Gastrocnemius medialis (tissue), 4 donors: ENCODE data around the gene PLXNB3. TPM values are rescaled to one million over a fixed set of nuclear protein-coding genes. Genes with fewer than 3 reads are reported as not detected.

Experiments used
- ATAC-seq, 2 donors: fragments of 150-250 bp; one replicate each; pipeline ENCODE4 v1.9.1; 2016
- DNase-seq, 2 donors: peaks; one replicate each; pipeline ENCODE4 v3.0.0-alpha.2; 2019
- H3K27ac ChIP-seq, 4 donors: fragments of 200-600 bp; sonication (generic); 1 replicate in 1 of 4; 2 replicates in 3 of 4; pipeline ENCODE4 v1.5.1; 2016 to 2018; ENCODE audit warnings: mild to moderate bottlenecking in 2 of 4, moderate library complexity in 1 of 4
- H3K27me3 ChIP-seq, 3 donors: fragments of 200-600 bp; sonication (generic) in 2 of 3; 1 replicate in 1 of 3; 2 replicates in 2 of 3; pipeline versions ENCODE4 v1.5.1 to v1.6.0; 2016 to 2019; ENCODE audit warnings: mild to moderate bottlenecking in 1 of 3, moderate library complexity in 1 of 3
- H3K36me3 ChIP-seq, 2 donors: fragments of 200-600 bp; sonication (generic) in 1 of 2; one replicate each; pipeline ENCODE4 v1.5.1; 2017 to 2018
- H3K4me1 ChIP-seq, 2 donors: fragments of 200-600 bp; sonication (generic) in 1 of 2; one replicate each; pipeline ENCODE4 v1.5.1; 2016 to 2017; ENCODE audit warnings: mild to moderate bottlenecking in 2 of 2
- H3K4me3 ChIP-seq, 4 donors: fragments of 200-600 bp; sonication (generic) in 3 of 4; 1 replicate in 1 of 4; 2 replicates in 3 of 4; pipeline ENCODE4 v1.5.1; 2016 to 2019; ENCODE audit warnings: mild to moderate bottlenecking in 2 of 4
- H3K9me3 ChIP-seq, 3 donors: fragments of 200-600 bp; sonication (generic) in 2 of 3; 1 replicate in 1 of 3; 2 replicates in 2 of 3; pipeline ENCODE4 v1.5.1; 2016 to 2019
- POLR2A ChIP-seq, 2 donors: fragments of 450-650 bp; IDR thresholded peaks; one replicate each; pipeline ENCODE4 v1.6.1; 2017; ENCODE audit warnings: antibody characterized with exemption in 2 of 2, mild to moderate bottlenecking in 2 of 2, moderate library complexity in 2 of 2
- in situ Hi-C, 4 donors: fragments of 200-750 bp; cut with MboI; loops; one replicate each; pipeline versions ENCODE4 v1.15.0 to v1.8.0; 2017; ENCODE audit warnings: low sequenced_read_pairs in 4 of 4
- intact Hi-C: fragments of 100-400 bp; cut with DNase I; formaldehyde crosslinking; loops from one replicate; pipeline ENCODE4 v1.15.1; 2023; ENCODE audit warnings: low total_unique reads
- total RNA-seq, 4 donors: library from RNA; depleted of rRNA; stranded (reverse); fragments of >200 nt; gene quantifications; one replicate each; pipeline versions ENCODE4 v1.1.0 to v1.2.3, GENCODE V29; 2016
- TF ChIP-seq, protein P1 (sequence below), 5 experiments: fragments of 450-650 bp in 3 of 5; fragments of 200-600 bp in 2 of 5; sonication (generic) in 2 of 5; IDR thresholded peaks in 4 of 5; conservative IDR thresholded peaks in 1 of 5; 1 replicate in 4 of 5; 2 replicates in 1 of 5; pipeline ENCODE4 v1.5.1; 2016 to 2019; ENCODE audit warnings: antibody characterized with exemption in 5 of 5, mild to moderate bottlenecking in 3 of 5, moderate library complexity in 3 of 5

The PLXNB3 gene
- total RNA-seq, 4 donors from 2014 or later = 0.10 to 1.1 (median 0.13) TPM

DNA sequence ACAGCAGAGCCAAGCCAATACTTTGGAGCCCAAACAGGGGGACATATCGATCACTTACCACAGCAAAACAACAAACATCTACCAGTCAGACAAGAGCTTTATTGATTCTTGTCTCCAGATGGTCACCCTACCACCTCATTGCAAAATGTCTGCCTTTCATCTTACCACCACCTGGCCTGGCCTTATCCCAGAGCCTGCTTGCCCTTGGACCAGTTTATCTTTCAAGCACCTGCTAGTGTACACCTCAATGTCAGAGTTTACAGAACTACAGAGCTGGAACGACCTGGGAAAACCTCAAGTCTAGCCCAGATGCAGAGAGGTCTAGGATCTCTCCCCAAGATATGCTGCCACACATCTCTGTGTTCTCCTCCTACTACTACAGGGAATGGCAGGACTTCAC lies 44.3 kb upstream of the PLXNB3 start:
- in situ Hi-C loops (no loop called here), intact Hi-C loops (loop anchor here (5.0 kb wide), 1 partner anchor 32 kb away; the partner anchor contains the start of gene SLC6A8)
- H3K9me3 ChIP-seq = no peaks in the 10 kb centered on the region
- TF ChIP-seq, protein P1, sequence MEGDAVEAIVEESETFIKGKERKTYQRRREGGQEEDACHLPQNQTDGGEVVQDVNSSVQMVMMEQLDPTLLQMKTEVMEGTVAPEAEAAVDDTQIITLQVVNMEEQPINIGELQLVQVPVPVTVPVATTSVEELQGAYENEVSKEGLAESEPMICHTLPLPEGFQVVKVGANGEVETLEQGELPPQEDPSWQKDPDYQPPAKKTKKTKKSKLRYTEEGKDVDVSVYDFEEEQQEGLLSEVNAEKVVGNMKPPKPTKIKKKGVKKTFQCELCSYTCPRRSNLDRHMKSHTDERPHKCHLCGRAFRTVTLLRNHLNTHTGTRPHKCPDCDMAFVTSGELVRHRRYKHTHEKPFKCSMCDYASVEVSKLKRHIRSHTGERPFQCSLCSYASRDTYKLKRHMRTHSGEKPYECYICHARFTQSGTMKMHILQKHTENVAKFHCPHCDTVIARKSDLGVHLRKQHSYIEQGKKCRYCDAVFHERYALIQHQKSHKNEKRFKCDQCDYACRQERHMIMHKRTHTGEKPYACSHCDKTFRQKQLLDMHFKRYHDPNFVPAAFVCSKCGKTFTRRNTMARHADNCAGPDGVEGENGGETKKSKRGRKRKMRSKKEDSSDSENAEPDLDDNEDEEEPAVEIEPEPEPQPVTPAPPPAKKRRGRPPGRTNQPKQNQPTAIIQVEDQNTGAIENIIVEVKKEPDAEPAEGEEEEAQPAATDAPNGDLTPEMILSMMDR (IDR thresholded peaks at IDR 0.05 in 4 of 5, conservative IDR thresholded peaks at IDR 0.05 in 1 of 5) = no peak
- TF ChIP-seq POLR2A (IDR thresholded peaks at IDR 0.05) = no peak
- ATAC-seq = no peak
- H3K4me3 ChIP-seq = no peak overlapping the region
- H3K27ac ChIP-seq = no peak overlapping the region
- no peak for DNase-seq
- peaks cover 7 to 11% of the 10 kb centered on the region in 2 donors for H3K4me1 ChIP-seq
- H3K36me3 ChIP-seq = peaks cover 0 to 28% of the 10 kb centered on the region in 2 donors
- no peaks in the 10 kb centered on the region for H3K27me3 ChIP-seq

DNA sequence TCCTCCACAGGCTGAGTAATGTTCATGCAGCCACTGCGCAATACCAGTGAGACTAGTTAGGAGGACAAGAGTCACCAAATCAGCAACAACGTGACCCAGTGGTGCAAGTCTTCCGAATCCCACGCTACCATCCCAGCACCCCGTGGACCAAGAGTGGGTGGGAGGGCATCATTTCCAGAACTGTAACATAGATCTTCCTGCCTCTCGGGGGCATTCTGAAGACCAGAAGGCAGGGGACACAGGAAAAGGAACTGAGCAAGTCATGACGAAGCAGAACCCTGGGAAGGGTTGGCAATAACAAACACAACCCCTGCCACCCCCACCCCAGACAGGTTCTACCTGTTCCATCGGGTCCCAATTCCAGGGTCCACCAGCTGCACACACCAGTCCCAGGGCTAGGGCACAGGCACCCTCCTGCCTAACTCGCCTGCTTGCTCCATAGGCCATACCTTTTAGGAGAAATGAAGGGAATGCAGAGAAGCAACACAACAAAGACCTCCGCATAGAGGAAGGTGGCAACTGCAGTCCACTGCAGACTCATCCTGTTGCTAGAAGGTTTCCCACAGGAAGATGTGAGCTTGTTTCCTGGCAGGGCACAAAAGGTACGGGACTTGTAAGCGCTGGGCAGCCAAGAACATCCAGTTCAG lies 41.2 kb upstream of the PLXNB3 start:
- in situ Hi-C loops = no loop called here
- Histone ChIP-seq H3K4me3 (peak overlapping the region; percentile 66 to 75 (median 66)), H3K27ac (peak overlapping the region; percentile 89 to 95 (median 92)), H3K36me3 (peaks cover 0 to 21% of the 10 kb centered on the region in 2 donors), H3K4me1 (peaks cover 30 to 39% of the 10 kb centered on the region in 2 donors), H3K27me3 (no peaks in the 10 kb centered on the region), H3K9me3 (no peaks in the 10 kb centered on the region)
- no peak for DNase-seq
- intact Hi-C loops = loop anchor here (5.0 kb wide), 1 partner anchor 36 kb away; the partner anchor contains the start of gene SLC6A8
- no peak for ATAC-seq
- TF ChIP-seq, protein P1 (IDR thresholded peaks at IDR 0.05 in 4 of 5, conservative IDR thresholded peaks at IDR 0.05 in 1 of 5) = no peak
- no peak for TF ChIP-seq POLR2A (IDR thresholded peaks at IDR 0.05)

DNA sequence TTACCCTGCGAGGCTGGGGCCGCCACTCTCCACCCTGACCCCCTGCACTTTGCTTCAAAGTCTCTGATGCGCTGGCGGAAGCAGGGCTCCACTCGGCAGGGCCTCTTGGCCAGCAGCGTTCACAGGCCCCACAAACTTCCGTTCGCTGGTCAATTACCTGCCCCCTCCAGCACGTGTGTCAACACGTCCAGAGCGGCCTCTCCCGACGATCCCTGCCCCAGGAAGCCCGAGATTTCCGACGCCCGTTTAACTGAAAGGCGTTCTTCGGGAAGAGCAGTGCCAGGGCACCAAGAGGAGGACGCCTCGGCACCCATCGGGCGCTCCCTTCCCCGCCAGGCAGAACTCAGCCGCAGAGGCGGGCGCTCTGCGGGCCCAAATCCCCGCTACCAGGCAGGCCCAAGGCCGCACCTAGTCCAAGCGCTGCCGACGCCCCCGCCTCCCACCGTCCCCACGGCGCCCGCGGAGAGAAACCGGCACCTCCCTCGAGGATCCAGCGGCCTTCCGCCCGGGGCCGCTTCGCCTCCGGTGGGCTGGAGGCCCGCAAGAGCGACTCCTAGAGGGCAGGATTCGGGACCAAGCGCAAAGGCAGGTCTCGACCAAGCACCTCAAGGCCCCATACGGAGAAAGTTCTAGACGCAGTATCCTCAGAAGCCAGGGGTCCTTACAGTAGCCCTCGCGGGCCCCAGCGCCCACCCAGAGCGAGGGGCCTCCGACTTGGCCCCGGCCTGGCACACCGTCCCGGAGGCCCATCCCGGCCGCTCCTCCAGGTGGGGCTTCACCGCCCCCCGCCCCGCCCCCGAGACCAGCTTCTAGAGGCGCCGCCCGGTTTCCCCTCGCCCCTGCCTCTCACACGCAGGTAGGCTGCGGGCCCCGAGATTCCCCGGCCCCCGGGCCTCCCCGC lies 40.4 kb upstream of the PLXNB3 start:
- H3K4me3 ChIP-seq = peak overlapping the region; percentile 66 to 75 (median 66)
- DNase-seq (no peak), ATAC-seq (no peak)
- intact Hi-C loops = loop anchor here (1.0 to 5.0 kb wide), 2 partner anchors 36 to 71 kb away; partner anchors contain the start of genes IDH3G, SLC6A8 and SSR4
- in situ Hi-C loops = no loop called here
- TF ChIP-seq POLR2A (IDR thresholded peaks at IDR 0.05) = no peak
- TF ChIP-seq, protein P1 (IDR thresholded peaks at IDR 0.05 in 4 of 5, conservative IDR thresholded peaks at IDR 0.05 in 1 of 5) = peak in 1 of 5 experiments; percentile 14
- H3K9me3 ChIP-seq = no peaks in the 10 kb centered on the region
- no peaks in the 10 kb centered on the region for H3K27me3 ChIP-seq
- H3K27ac ChIP-seq = peak overlapping the region; percentile 89 to 95 (median 92)
- H3K4me1 ChIP-seq = peaks cover 31 to 47% of the 10 kb centered on the region in 2 donors
- H3K36me3 ChIP-seq = peaks cover 0 to 21% of the 10 kb centered on the region in 2 donors

DNA sequence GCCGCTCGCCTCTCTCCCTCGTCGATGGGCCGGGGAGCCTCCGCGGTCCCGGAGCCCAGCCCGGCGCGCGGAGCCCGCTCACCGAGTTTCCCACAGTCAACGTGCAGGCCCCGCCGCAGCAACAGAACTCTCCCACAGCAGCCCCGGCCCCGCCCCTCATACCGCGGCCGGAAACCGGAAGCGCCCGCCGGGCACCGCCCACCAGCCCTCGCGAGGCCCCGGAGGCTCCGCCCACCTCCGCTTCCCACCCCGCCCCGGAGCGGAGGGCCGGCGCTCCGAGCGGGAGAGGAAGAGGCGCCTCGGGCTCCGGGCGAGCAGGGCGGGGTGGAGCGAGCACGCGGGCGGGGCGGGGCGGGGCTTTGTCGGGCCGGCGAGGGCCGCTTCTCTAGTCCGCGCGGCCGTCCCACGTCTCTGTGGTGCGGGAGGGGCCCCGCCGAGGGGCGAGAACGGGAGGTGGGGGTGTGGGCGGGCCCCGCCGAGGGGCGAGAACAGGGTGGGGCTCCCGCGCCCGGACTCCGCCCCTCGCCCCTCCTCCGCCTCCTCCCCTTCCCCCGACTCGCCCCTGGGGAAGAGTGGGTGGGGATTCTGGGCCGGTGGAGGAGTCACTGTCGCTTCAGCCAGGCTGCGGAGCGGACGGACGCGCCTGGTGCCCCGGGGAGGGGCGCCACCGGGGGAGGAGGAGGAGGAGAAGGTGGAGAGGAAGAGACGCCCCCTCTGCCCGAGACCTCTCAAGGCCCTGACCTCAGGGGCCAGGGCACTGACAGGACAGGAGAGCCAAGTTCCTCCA lies 39.6 kb upstream of the PLXNB3 start, which contains the start of the genes ABCD1 and BCAP31:
Gene ABCD1 (plus strand): TSS at position 605 of the 787 bp plus-strand sequence. CDS start 411 bp downstream, outside the sequence.
Gene BCAP31 (minus strand): TSS at position 136 of the 787 bp plus-strand sequence. CDS start 1,143 bp downstream, outside the sequence.
- in situ Hi-C loops (no loop called here), intact Hi-C loops (loop anchor here (1.0 to 5.0 kb wide), 3 partner anchors 37 to 127 kb away; partner anchors contain the start of genes CCNQ, IDH3G, SLC6A8 and SSR4)
- Histone ChIP-seq H3K9me3 (no peaks in the 10 kb centered on the region), H3K36me3 (peaks cover 0 to 21% of the 10 kb centered on the region in 2 donors), H3K27me3 (no peaks in the 10 kb centered on the region), H3K4me3 (peak within 1 kb of the TSS; percentile 66 to 75 (median 66)), H3K4me1 (peaks cover 31 to 48% of the 10 kb centered on the region in 2 donors), H3K27ac (peak within 1 kb of the TSS; percentile 89 to 95 (median 92))
- peak; percentile 80 to 88 for TF ChIP-seq POLR2A (IDR thresholded peaks at IDR 0.05)
- TF ChIP-seq, protein P1 (IDR thresholded peaks at IDR 0.05 in 4 of 5, conservative IDR thresholded peaks at IDR 0.05 in 1 of 5) = no peak
- peak; percentile 56 to 68 for ATAC-seq
- DNase-seq = peak; percentile 84 to 86
